HG03045 (cell line): Measurements from ENCODE around the gene PCDHGB2.
A peak's percentile ranks its signal among the peaks of the same experiment; 100 is the strongest.
"Not testable (repeated sequence)": the region's sequence is repeated elsewhere in the genome, so short reads cannot be mapped to it uniquely, and the experiment has no call there.

Source experiments
- ATAC-seq: cut with Tn5 transposase; IDR thresholded peaks from one replicate; pipeline ENCODE4 v1.9.1; 2021; ENCODE audit warnings: mild to moderate bottlenecking, moderate library complexity; ENCODE audit not compliant: unreplicated experiment

Gene PCDHGB2

DNA sequence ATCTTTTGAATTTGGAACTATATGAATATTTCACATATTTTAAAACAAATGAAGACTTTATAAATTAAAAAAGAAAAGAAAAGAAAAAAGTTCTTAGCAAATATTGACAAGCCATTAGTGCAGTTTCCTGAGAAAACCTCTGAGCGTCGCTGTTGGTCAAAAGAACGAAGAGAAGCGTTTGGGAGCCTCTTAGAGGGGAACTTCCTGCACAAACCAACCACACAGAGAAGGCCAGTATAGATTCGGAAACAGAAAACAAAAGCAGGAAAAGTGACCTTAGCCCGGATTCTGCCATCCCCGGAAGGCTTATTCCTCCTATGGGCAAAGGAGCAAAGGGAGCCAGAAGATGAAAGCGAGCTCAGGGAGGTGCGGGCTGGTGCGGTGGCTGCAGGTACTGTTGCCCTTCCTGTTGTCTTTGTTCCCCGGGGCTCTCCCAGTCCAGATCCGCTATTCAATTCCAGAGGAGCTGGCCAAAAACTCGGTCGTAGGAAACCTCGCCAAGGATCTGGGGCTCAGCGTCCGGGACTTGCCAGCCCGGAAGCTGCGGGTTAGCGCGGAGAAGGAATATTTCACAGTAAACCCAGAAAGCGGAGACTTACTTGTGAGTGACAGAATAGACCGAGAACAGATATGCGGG lies at the start of gene PCDHGB2:
PCDHGB2 (plus strand) TSS at position 205 of the 637 bp plus-strand sequence; CDS start at position 347, 142 bp downstream.
- ATAC-seq: no peak

DNA sequence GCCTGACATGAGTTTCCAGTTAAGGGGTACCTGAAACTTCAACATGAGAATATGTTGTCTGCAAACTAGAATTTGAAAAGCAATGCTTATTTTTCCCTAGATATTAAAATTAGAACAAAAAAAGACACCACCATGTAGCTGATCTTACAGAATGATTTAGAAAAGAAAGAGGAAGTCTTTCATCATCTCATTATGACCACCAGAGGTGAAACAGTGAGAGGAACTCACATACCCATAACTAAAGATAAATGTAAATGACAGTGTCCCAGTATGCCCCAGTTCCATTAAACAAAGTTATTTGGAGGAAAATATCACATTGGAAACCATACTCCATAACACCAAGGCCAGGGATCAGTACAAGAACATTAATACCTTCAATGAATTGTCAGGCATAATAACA lies 46.1 kb upstream of the PCDHGB2 start:
- no peak for ATAC-seq

- not testable (repeated sequence) for ATAC-seq
Measured at GRCh38 chr5:141316963-141317362, 42.8 kb upstream of the PCDHGB2 start.

DNA sequence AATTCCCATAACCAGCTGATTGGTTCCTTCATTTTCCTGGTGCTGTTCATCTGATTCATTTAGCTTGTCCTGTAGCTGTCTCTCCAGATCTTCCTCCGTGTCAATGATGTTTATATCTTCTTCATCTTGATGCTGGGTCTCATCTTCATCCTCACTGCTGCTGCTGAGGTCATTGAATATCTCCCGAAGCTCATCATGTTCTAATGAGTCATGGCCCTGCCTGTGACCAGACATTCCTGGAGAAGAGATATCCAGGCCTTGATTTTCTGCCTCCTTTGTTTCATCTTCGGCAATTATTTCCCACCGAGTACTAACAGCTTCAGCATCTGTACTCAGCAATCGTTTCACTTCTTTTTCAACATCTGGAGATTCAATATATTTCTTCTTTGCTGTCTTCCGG lies 40.6 kb upstream of the PCDHGB2 start:
- no peak for ATAC-seq

- no peak for ATAC-seq
Measured at GRCh38 chr5:141319699-141320098, 40.1 kb upstream of the PCDHGB2 start.

- peak; percentile 94 for ATAC-seq
Measured at GRCh38 chr5:141320225-141321169, 39.3 kb upstream of the PCDHGB2 start, which contains the start of gene TAF7. Gene TAF7, minus strand, starts transcription at chr5:141320784. Its CDS starts 740 bp downstream, at chr5:141320044.

DNA sequence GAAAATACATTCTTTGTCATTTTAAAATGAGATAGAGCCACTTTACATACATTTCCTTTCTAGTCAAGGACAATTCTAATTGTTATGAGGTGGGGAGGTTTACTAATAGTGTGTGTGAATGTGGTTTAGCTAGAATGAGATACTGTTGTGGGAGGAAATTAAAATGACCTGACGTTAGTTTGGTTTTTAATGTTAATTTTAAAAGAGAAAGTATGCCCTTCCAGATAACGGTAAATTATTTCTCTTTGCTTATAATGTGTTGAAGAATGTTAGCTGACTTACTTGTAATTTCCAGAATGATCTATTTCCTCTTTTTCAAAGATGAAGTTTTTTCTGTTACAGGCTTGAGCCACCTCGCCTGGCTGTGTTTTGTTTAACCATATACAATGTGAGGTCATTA lies 37.5 kb upstream of the PCDHGB2 start:
- no peak for ATAC-seq

DNA sequence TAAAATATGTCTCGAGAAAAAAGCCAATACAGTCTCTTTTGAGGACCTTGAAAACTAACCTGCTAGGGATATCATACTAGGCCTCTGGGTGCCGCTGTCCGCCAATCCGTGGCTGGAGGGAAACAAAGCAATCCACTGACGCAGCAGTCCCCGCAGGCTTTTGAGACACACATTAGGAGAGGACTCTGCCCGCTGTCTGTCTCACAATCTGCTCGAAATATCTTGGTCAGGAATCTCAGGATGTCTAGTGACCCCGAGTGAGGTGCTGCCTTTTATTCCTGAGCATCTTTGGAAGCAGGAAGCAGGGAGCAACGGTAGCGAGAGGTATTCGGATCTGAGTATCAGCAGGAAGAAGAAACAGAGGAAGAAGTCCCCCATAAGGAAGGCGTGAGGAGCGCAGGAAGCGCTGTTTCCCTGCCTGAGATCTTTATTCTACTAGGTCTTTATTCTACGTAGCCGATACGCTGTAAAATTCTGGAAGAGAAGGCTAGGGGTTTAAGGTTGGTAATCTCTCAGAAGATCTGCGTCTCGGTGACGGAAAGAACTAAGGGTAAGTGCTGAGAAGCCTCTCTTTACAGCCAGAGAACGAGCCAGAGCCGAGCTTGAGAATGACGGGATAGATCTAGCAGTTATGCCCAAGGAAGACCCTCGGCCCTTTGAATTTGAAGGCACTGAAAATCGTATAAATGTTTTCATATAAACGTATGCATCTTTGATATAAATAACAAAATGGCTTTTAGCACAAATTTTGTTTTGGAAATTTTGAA lies 33.5 kb upstream of the PCDHGB2 start:
- ATAC-seq: peak; percentile 82

GRCh38 chr5:141328231-141328630 lies 31.6 kb upstream of the PCDHGB2 start:
- no peak for ATAC-seq

DNA sequence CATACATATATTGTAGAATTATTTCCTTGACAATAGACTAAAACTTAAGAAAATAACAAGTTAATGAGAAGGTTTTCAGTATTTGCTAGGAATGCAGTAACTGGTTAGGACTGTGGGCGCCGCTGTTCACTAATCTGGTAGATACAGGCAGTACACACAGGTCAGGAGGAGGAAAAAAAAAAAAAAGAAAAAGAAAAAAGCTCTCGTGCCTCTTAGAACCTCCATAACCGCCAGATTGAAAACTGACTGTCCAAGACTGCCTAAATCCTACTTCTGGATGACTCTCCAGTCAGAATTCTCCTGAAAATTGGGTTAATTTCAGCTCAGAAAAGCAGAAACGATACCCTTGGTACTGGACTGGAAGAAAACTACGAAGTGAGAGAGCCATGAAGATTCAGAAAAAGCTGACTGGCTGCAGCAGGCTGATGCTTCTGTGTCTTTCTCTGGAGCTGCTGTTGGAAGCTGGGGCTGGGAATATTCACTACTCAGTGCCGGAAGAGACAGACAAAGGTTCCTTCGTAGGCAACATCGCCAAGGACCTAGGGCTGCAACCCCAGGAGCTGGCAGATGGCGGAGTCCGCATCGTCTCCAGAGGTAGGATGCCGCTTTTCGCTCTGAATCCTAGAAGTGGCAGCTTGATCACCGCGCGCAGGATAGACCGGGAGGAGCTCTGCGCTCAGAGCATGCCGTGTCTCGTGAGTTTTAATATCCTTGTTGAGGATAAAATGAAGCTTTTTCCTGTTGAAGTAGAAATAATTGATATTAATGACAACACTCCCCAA lies 29.3 kb upstream of the PCDHGB2 start, which contains the start of gene PCDHGA1:
PCDHGA1 (plus strand) TSS at position 216 of the 782 bp plus-strand sequence.
- no peak for ATAC-seq

- not testable (repeated sequence) for ATAC-seq
Measured at GRCh38 chr5:141332571-141332970, 27.2 kb upstream of the PCDHGB2 start.

GRCh38 chr5:141338538-141339306 lies 21.1 kb upstream of the PCDHGB2 start, which contains the start of gene PCDHGA2:
Gene PCDHGA2, plus strand, starts transcription at chr5:141338760.
- ATAC-seq: no peak

GRCh38 chr5:141340781-141341354 lies 18.9 kb upstream of the PCDHGB2 start:
- ATAC-seq: not testable (repeated sequence)

DNA sequence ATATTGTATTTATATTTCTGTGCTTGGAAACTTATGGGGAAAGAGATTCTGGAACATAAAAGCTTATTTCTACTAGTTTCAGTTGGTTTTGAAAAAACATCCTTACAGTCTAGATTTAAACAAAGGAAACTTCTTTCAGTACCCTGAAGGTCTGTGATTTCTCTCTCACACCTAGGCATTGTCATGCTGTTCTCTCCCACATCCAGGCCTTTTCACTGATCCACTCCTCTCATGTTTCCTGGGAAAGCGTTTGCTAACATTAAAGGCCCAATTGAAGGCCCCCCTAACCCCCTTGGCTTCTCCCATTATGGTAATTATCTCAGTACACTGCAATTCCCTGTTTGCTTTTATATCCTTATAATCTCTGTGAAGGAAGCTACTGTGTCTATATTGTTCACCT lies 17.0 kb upstream of the PCDHGB2 start:
- no peak for ATAC-seq

- ATAC-seq: no peak
Measured at GRCh38 chr5:141343242-141343952, 16.4 kb upstream of the PCDHGB2 start, which contains the start of gene PCDHGA3. Gene PCDHGA3, plus strand, starts transcription at chr5:141343829. Its CDS starts 205 bp downstream, at chr5:141344034.

- ATAC-seq: no peak
Measured at GRCh38 chr5:141343953-141344463, 15.8 kb upstream of the PCDHGB2 start.

- ATAC-seq: no peak
Measured at GRCh38 chr5:141345327-141345726, 14.5 kb upstream of the PCDHGB2 start.

DNA sequence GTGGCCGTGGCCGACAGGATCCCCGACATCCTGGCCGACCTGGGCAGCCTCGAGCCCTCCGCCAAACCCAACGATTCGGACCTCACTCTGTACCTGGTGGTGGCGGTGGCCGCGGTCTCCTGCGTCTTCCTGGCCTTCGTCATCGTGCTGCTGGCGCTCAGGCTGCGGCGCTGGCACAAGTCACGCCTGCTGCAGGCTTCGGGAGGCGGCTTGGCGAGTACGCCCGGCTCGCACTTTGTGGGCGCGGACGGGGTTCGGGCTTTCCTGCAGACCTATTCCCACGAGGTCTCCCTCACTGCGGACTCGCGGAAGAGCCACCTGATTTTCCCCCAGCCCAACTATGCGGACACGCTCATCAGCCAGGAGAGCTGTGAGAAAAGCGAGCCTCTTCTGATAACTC lies 13.8 kb upstream of the PCDHGB2 start:
- not testable (repeated sequence) for ATAC-seq
